ENCODE results near the gene SPATA3. TPM values are rescaled to one million over a fixed set of nuclear protein-coding genes. Genes with fewer than 3 reads are reported as not detected.

The SPATA3 gene
- total and polyA plus RNA-seq, 2 of the 13 experiments (the other 11 are each of a cell fraction or from before 2014, with no cell fraction given) = not detected

- TF ChIP-seq ZSCAN9 (CRISPR knock-in tag; IDR thresholded peaks at IDR 0.05; ENCODE audit: borderline replicate concordance) (0 out of 2 replicates have a peak, but pooled peaks have one; percentile 25), PHF8 (CRISPR knock-in tag; IDR thresholded peaks at IDR 0.05) (no peak), RFXAP (CRISPR knock-in tag; IDR thresholded peaks at IDR 0.05; ENCODE audit: borderline replicate concordance) (no peak), ZBTB3 (CRISPR knock-in tag; IDR thresholded peaks at IDR 0.05; ENCODE audit: borderline replicate concordance, low read depth) (no peak), TCF12 (IDR thresholded peaks at IDR 0.05) (no peak), TCF12 (CRISPR knock-in tag; IDR thresholded peaks at IDR 0.05) (no peak), ZNF292 (CRISPR knock-in tag; IDR thresholded peaks at IDR 0.05; ENCODE audit: borderline replicate concordance, low read depth) (peak; percentile 49; the same call in 1 of the 2 replicates), ZNF274 (CRISPR knock-in tag; IDR thresholded peaks at IDR 0.05) (no peak), FOXM1 (CRISPR knock-in tag; IDR thresholded peaks at IDR 0.05) (no peak), ZNF816 (CRISPR knock-in tag; IDR thresholded peaks at IDR 0.05; ENCODE audit: borderline replicate concordance) (no peak), ZNF431 (CRISPR knock-in tag; IDR thresholded peaks at IDR 0.05; ENCODE audit: borderline replicate concordance, low read depth) (no peak), SETDB1 (CRISPR knock-in tag; IDR thresholded peaks at IDR 0.05; ENCODE audit: borderline replicate concordance) (no peak), PRDM4 (CRISPR knock-in tag; IDR thresholded peaks at IDR 0.05; ENCODE audit: borderline replicate concordance) (no peak), KLF9 (CRISPR knock-in tag; IDR thresholded peaks at IDR 0.05; ENCODE audit: low read depth) (no peak), SAFB2 (CRISPR knock-in tag; IDR thresholded peaks at IDR 0.05; ENCODE audit: borderline replicate concordance, low read depth) (no peak), MYC (CRISPR knock-in tag; IDR thresholded peaks at IDR 0.05; ENCODE audit: borderline replicate concordance) (no peak), HOXA5 (CRISPR knock-in tag; IDR thresholded peaks at IDR 0.05) (no peak), ZNF678 (CRISPR knock-in tag; IDR thresholded peaks at IDR 0.05) (no peak), GFI1 (CRISPR knock-in tag; IDR thresholded peaks at IDR 0.05; ENCODE audit: borderline replicate concordance) (peak; percentile 78)
- TF ChIP-seq, protein P1, sequence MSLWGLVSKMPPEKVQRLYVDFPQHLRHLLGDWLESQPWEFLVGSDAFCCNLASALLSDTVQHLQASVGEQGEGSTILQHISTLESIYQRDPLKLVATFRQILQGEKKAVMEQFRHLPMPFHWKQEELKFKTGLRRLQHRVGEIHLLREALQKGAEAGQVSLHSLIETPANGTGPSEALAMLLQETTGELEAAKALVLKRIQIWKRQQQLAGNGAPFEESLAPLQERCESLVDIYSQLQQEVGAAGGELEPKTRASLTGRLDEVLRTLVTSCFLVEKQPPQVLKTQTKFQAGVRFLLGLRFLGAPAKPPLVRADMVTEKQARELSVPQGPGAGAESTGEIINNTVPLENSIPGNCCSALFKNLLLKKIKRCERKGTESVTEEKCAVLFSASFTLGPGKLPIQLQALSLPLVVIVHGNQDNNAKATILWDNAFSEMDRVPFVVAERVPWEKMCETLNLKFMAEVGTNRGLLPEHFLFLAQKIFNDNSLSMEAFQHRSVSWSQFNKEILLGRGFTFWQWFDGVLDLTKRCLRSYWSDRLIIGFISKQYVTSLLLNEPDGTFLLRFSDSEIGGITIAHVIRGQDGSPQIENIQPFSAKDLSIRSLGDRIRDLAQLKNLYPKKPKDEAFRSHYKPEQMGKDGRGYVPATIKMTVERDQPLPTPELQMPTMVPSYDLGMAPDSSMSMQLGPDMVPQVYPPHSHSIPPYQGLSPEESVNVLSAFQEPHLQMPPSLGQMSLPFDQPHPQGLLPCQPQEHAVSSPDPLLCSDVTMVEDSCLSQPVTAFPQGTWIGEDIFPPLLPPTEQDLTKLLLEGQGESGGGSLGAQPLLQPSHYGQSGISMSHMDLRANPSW (CRISPR knock-in tag; IDR thresholded peaks at IDR 0.05; ENCODE audit: borderline replicate concordance) = no peak
- TF ChIP-seq, protein P2, sequence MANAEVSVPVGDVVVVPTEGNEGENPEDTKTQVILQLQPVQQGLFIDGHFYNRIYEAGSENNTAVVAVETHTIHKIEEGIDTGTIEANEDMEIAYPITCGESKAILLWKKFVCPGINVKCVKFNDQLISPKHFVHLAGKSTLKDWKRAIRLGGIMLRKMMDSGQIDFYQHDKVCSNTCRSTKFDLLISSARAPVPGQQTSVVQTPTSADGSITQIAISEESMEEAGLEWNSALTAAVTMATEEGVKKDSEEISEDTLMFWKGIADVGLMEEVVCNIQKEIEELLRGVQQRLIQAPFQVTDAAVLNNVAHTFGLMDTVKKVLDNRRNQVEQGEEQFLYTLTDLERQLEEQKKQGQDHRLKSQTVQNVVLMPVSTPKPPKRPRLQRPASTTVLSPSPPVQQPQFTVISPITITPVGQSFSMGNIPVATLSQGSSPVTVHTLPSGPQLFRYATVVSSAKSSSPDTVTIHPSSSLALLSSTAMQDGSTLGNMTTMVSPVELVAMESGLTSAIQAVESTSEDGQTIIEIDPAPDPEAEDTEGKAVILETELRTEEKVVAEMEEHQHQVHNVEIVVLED (CRISPR knock-in tag; IDR thresholded peaks at IDR 0.05; ENCODE audit: borderline replicate concordance) = no peak
- TF ChIP-seq, protein P3, sequence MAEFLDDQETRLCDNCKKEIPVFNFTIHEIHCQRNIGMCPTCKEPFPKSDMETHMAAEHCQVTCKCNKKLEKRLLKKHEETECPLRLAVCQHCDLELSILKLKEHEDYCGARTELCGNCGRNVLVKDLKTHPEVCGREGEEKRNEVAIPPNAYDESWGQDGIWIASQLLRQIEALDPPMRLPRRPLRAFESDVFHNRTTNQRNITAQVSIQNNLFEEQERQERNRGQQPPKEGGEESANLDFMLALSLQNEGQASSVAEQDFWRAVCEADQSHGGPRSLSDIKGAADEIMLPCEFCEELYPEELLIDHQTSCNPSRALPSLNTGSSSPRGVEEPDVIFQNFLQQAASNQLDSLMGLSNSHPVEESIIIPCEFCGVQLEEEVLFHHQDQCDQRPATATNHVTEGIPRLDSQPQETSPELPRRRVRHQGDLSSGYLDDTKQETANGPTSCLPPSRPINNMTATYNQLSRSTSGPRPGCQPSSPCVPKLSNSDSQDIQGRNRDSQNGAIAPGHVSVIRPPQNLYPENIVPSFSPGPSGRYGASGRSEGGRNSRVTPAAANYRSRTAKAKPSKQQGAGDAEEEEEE (CRISPR knock-in tag; IDR thresholded peaks at IDR 0.05; ENCODE audit: borderline replicate concordance) = no peak
Measured at GRCh38 chr2:231039821-231040364, 44.0 kb downstream of the SPATA3 start (continued).
